ENCODE data around the gene MED25. TPM values are rescaled to one million over a fixed set of nuclear protein-coding genes. Genes with fewer than 3 reads are reported as not detected.

MED25 gene
- total and polyA plus RNA-seq, 2 of the 8 experiments (the other 6 are each of a cell fraction or from before 2014, with no cell fraction given) = 21.6 to 71.4 TPM

GRCh38 chr19:49882643-49883042 is 64.6 kb downstream of the MED25 start (continued):
- TF ChIP-seq, protein P1, sequence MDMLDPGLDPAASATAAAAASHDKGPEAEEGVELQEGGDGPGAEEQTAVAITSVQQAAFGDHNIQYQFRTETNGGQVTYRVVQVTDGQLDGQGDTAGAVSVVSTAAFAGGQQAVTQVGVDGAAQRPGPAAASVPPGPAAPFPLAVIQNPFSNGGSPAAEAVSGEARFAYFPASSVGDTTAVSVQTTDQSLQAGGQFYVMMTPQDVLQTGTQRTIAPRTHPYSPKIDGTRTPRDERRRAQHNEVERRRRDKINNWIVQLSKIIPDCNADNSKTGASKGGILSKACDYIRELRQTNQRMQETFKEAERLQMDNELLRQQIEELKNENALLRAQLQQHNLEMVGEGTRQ (IDR thresholded peaks at IDR 0.05; ENCODE audit: low read length) = no peak
